Endothelial cell of umbilical vein (primary cell): ENCODE measurements around the gene DPH6. TPM values are rescaled to one million over a fixed set of nuclear protein-coding genes. Genes with fewer than 3 reads are reported as not detected.

ENCODE experiments used
- BruUV-seq: library from RNA; stranded (reverse); fragments of 400-500 nt; replicated peaks from 2 replicates; lab custom pipeline; 2021; lab: Mats Ljungman, UMichigan
- CTCF ChIA-PET: fragments of 300-600, 350-600 bp; sonication (Branson Sonifier 250); formaldehyde crosslinking; loops from one replicate; lab custom pipeline; 2021; ENCODE audit warnings: antibody characterized with exemption, inconsistent platforms; lab: Charles Lee
- POLR2A ChIA-PET: fragments of 300-600, 350-600 bp; sonication (Branson Sonifier 250); formaldehyde crosslinking; loops from one replicate; lab custom pipeline; 2021; ENCODE audit warnings: antibody characterized with exemption, inconsistent platforms; lab: Charles Lee
- DNase-seq: peaks from one replicate; pipeline ENCODE4 v3.0.0-alpha.2; 2011; ENCODE audit warnings: low read depth, low spot score
- FAIRE-seq: peaks from 2 replicates; lab custom pipeline; 2011; peaks lifted over from hg19 to GRCh38; lab: Jason Lieb, UNC
- H2AFZ ChIP-seq: 2 replicates; pipeline ENCODE4 v1.6.0; 2012; ENCODE audit warnings: low read depth, low read length, control low read depth, inconsistent platforms
- H3K27ac ChIP-seq: 2 replicates; pipeline ENCODE4 v1.5.1; 2011; ENCODE audit warnings: low read depth, mild to moderate bottlenecking, control low read depth, low read length, moderate library complexity; ENCODE audit not compliant: insufficient read depth
- H3K27me3 ChIP-seq, 2 experiments: 2 replicates each; pipeline versions ENCODE4 v1.6.0 to v1.6.1; 2011; ENCODE audit warnings: low read length in 2 of 2, mixed read lengths in 1 of 2; ENCODE audit not compliant: control insufficient read depth in 2 of 2, insufficient read depth in 2 of 2
- H3K36me3 ChIP-seq, 2 experiments: 2 replicates in 1 of 2; 3 replicates in 1 of 2; pipeline ENCODE4 v1.5.1; 2011; ENCODE audit warnings: low read length in 2 of 2, mild to moderate bottlenecking in 1 of 2, moderate library complexity in 1 of 2; ENCODE audit not compliant: control insufficient read depth in 2 of 2, insufficient read depth in 2 of 2; ENCODE audit errors: extremely low read depth in 1 of 2
- H3K4me1 ChIP-seq: 3 replicates; pipeline ENCODE4 v1.5.1; 2011; ENCODE audit warnings: mild to moderate bottlenecking, low read length; ENCODE audit not compliant: control insufficient read depth, insufficient read depth; ENCODE audit errors: extremely low read depth
- H3K4me2 ChIP-seq: 2 replicates; pipeline ENCODE4 v1.6.1; 2011; ENCODE audit warnings: low read length, control low read depth, mixed read lengths; ENCODE audit not compliant: insufficient read depth
- H3K4me3 ChIP-seq, 3 experiments: fragments of 200-600 bp in 1 of 3; sonication (generic), shearing (Covaris generic) in 1 of 3; replicated peaks in 1 of 3; 2 replicates each; pipeline ENCODE4 v1.5.1; 2011 to 2016; ENCODE audit warnings: control low read depth in 3 of 3, low read length in 3 of 3, mild to moderate bottlenecking in 2 of 3, inconsistent platforms in 1 of 3, low read depth in 1 of 3, moderate library complexity in 1 of 3; ENCODE audit not compliant: insufficient read depth in 1 of 3
- H3K79me2 ChIP-seq: 2 replicates; pipeline ENCODE4 v1.6.0; 2012; ENCODE audit warnings: low read length, inconsistent platforms; ENCODE audit not compliant: control insufficient read depth, insufficient read depth
- H3K9ac ChIP-seq: replicated peaks from 2 replicates; pipeline ENCODE3; 2011; ENCODE audit warnings: low read length, control low read depth; ENCODE audit not compliant: insufficient read depth; ENCODE audit errors: extremely low read depth
- H3K9me1 ChIP-seq: replicated peaks from 3 replicates; pipeline ENCODE4 v1.6.0; 2011; ENCODE audit warnings: mild to moderate bottlenecking, low read length; ENCODE audit not compliant: control insufficient read depth, insufficient read depth; ENCODE audit errors: extremely low read depth
- H3K9me3 ChIP-seq: replicated peaks from 2 replicates; pipeline ENCODE4 v1.5.1; 2012; ENCODE audit warnings: low read length, inconsistent platforms; ENCODE audit not compliant: control insufficient read depth, insufficient read depth
- H4K20me1 ChIP-seq: replicated peaks from 2 replicates; pipeline ENCODE3; 2011; ENCODE audit warnings: mild to moderate bottlenecking, low read length; ENCODE audit not compliant: control insufficient read depth, insufficient read depth; ENCODE audit errors: extremely low read depth
- CTCF ChIP-seq, 2 donors: IDR thresholded peaks; 1 replicate in 1 of 2; 2 replicates in 1 of 2; pipeline ENCODE4 v1.5.1; 2011; ENCODE audit warnings: low read length in 2 of 2, mild to moderate bottlenecking in 2 of 2, moderate library complexity in 2 of 2, control low read depth in 1 of 2, inconsistent platforms in 1 of 2, low read depth in 1 of 2; ENCODE audit not compliant: insufficient read depth in 1 of 2; ENCODE audit errors: extremely low read depth in 1 of 2
- EZH2 ChIP-seq: IDR thresholded peaks from 2 replicates; pipeline ENCODE4 v1.6.1; 2012; ENCODE audit warnings: borderline replicate concordance, low read depth, mild to moderate bottlenecking, moderate library complexity, low read length, inconsistent platforms; ENCODE audit not compliant: severe bottlenecking
- FOS ChIP-seq: IDR thresholded peaks from 2 replicates; pipeline ENCODE4 v1.6.1; 2011; ENCODE audit warnings: mild to moderate bottlenecking, low read length, moderate library complexity, borderline replicate concordance; ENCODE audit not compliant: insufficient read depth
- GATA2 ChIP-seq: IDR thresholded peaks from 2 replicates; pipeline ENCODE4 v1.7.0; 2011; ENCODE audit warnings: low read depth, mild to moderate bottlenecking, moderate library complexity, mixed read lengths, low read length; ENCODE audit not compliant: insufficient read length, insufficient read depth
- JUN ChIP-seq: IDR thresholded peaks from 2 replicates; pipeline ENCODE4 v1.6.1; 2011; ENCODE audit warnings: borderline replicate concordance, low read depth; ENCODE audit not compliant: insufficient read length, insufficient read depth
- MYC ChIP-seq: IDR thresholded peaks from one replicate; pipeline ENCODE4 v1.6.1; 2011; ENCODE audit warnings: mild to moderate bottlenecking, low read depth, low read length
- POLR2A ChIP-seq: IDR thresholded peaks from 2 replicates; pipeline ENCODE4 v1.6.1; 2012; ENCODE audit warnings: low read depth, mild to moderate bottlenecking, control low read depth, low read length
- POLR2AphosphoS5 ChIP-seq: IDR thresholded peaks from 2 replicates; pipeline ENCODE4 v1.6.1; 2012; ENCODE audit warnings: low read depth, mild to moderate bottlenecking, control low read depth, low read length, moderate library complexity; ENCODE audit not compliant: insufficient read depth
- dilution Hi-C: fragments of 300-500 bp; cut with MboI; formaldehyde crosslinking; loops from one replicate; pipeline ENCODE4 v1.15.0; 2019; ENCODE audit warnings: low sequenced_read_pairs; ENCODE audit not compliant: extremely low pct_ligation_motif_present
- intact Hi-C: fragments of 100-400 bp; cut with micrococcal nuclease; formaldehyde crosslinking; loops from one replicate; pipeline ENCODE4 v1.10.0; 2022
- polyA plus RNA-seq, 4 experiments: library from polyadenylated mRNA; depleted of rRNA in 3 of 4; stranded (reverse) in 3 of 4; unstranded in 1 of 4; fragments of >200 nt; gene quantifications; 2 replicates each; pipeline versions ENCODE4 v1.2.1 to v1.2.3, GENCODE V29; 2011 to 2012; ENCODE audit warnings: missing spikeins in 1 of 4
- total RNA-seq: library from RNA; stranded (reverse); gene quantifications from 2 replicates; pipeline ENCODE4 v1.2.3, GENCODE V29; 2021
- TF ChIP-seq, protein P1 (sequence below): IDR thresholded peaks from 2 replicates; pipeline ENCODE4 v1.6.1; 2011; ENCODE audit not compliant: insufficient read depth, insufficient read length

The DPH6 gene
- total and polyA plus RNA-seq, 2 donors (not counting 3 experiments of a cell fraction or from before 2014, with no cell fraction given), result 4.6 to 10.1 TPM

- dilution Hi-C loops (no loop called here), intact Hi-C loops (no loop called here)
- Histone ChIP-seq H3K4me1 (no peaks in the 10 kb centered on the region), H3K4me3 (no peak overlapping the region), H3K27ac (no peak overlapping the region), H3K9me1 (no peaks in the 10 kb centered on the region), H3K36me3 (no peaks in the 10 kb centered on the region), H4K20me1 (no peaks in the 10 kb centered on the region), H3K79me2 (no peaks in the 10 kb centered on the region), H3K4me2 (no peak overlapping the region), H3K9ac (no peak overlapping the region), H3K9me3 (no peaks in the 10 kb centered on the region), H3K27me3 (no peaks in the 10 kb centered on the region), H2AFZ (no peak overlapping the region)
- CTCF ChIA-PET, result no interaction called here
- POLR2A ChIA-PET, result no interaction called here
- FAIRE-seq (no peak), DNase-seq (no peak)
- TF ChIP-seq JUN, result no peak
- no peak for TF ChIP-seq GATA2
- TF ChIP-seq FOS, result no peak
- TF ChIP-seq POLR2AphosphoS5, result no peak
- TF ChIP-seq MYC, result no peak
- TF ChIP-seq, protein P1, sequence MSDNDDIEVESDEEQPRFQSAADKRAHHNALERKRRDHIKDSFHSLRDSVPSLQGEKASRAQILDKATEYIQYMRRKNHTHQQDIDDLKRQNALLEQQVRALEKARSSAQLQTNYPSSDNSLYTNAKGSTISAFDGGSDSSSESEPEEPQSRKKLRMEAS, result no peak
- TF ChIP-seq EZH2, result no peak
- TF ChIP-seq CTCF (IDR thresholded peaks at IDR 0.05; ENCODE audit: extremely low read depth in 1 of 2, insufficient read depth in 1 of 2, low read depth in 1 of 2, low read length in 2 of 2), result no peak
- no peak for TF ChIP-seq POLR2A
- BruUV-seq, result no TSS peak
Measured at GRCh38 chr15:35496585-35496984, 49.4 kb downstream of the DPH6 start.
